GM23338 (cell line): ENCODE data around the gene ZNF787. TPM values are rescaled to one million over a fixed set of nuclear protein-coding genes. Genes with fewer than 3 reads are reported as not detected.

Experiments
- ATAC-seq: fragments of 200-7000 bp; cut with Tn5 transposase; 3 replicates; pipeline ENCODE4 v1.9.1; 2020
- DNase-seq: peaks from one replicate; pipeline ENCODE4 v3.0.0-alpha.2; 2015; ENCODE audit warnings: low spot score
- H2AFZ ChIP-seq: fragments of 200-600 bp; sonication (generic); 2 replicates; pipeline ENCODE4 v1.8.0; 2016; ENCODE audit warnings: antibody characterized with exemption, mild to moderate bottlenecking, moderate library complexity
- H3F3A ChIP-seq: fragments of 200-600 bp; sonication (generic); replicated peaks from 2 replicates; pipeline ENCODE4 v1.8.0; 2017; ENCODE audit warnings: antibody characterized with exemption, mixed run types, low read depth
- H3K27ac ChIP-seq: fragments of 200-600 bp; sonication (generic); 2 replicates; pipeline ENCODE4 v1.6.1; 2016; ENCODE audit warnings: low read depth
- H3K27me3 ChIP-seq: fragments of 200-600 bp; sonication (generic); 2 replicates; pipeline ENCODE4 v1.8.0; 2016; ENCODE audit warnings: mild to moderate bottlenecking, mixed run types, moderate library complexity; ENCODE audit not compliant: insufficient read depth
- H3K36me3 ChIP-seq: fragments of 200-600 bp; sonication (generic); 2 replicates; pipeline ENCODE4 v1.8.0; 2016; ENCODE audit warnings: mild to moderate bottlenecking; ENCODE audit not compliant: insufficient read depth
- H3K4me1 ChIP-seq: fragments of 200-600 bp; sonication (generic); 2 replicates; pipeline ENCODE4 v1.8.0; 2016; ENCODE audit warnings: mild to moderate bottlenecking, moderate library complexity; ENCODE audit not compliant: insufficient read depth
- H3K4me2 ChIP-seq: fragments of 200-600 bp; sonication (generic); 2 replicates; pipeline ENCODE4 v1.7.1; 2017; ENCODE audit warnings: mixed run types
- H3K4me3 ChIP-seq: fragments of 200-600 bp; sonication (generic); 2 replicates; pipeline ENCODE4 v1.6.1; 2016; ENCODE audit warnings: mixed run types
- H3K79me2 ChIP-seq: fragments of 200-600 bp; sonication (generic); replicated peaks from 2 replicates; pipeline ENCODE4 v1.8.0; 2017; ENCODE audit warnings: mild to moderate bottlenecking; ENCODE audit not compliant: insufficient read depth
- H3K9me2 ChIP-seq: fragments of 200-600 bp; sonication (generic); 2 replicates; pipeline ENCODE4 v1.8.0; 2017; ENCODE audit not compliant: insufficient read depth
- H4K20me1 ChIP-seq: fragments of 200-600 bp; sonication (generic); replicated peaks from 2 replicates; pipeline ENCODE4 v1.8.0; 2017; ENCODE audit warnings: mild to moderate bottlenecking; ENCODE audit not compliant: insufficient read depth
- H3K27ac Mint-ChIP-seq: 2 replicates; pipeline ENCODE4 v1.8.0; 2020; ENCODE audit warnings: inconsistent platforms, mild to moderate bottlenecking, moderate library complexity, mixed read lengths
- H3K27me3 Mint-ChIP-seq: 3 replicates; pipeline ENCODE4 v1.8.0; 2022; ENCODE audit warnings: low read depth, mild to moderate bottlenecking, moderate library complexity, mixed read lengths, inconsistent platforms; ENCODE audit not compliant: insufficient read depth, poor library complexity
- H3K36me3 Mint-ChIP-seq: 3 replicates; pipeline ENCODE4 v1.8.0; 2021; ENCODE audit warnings: low read depth, mild to moderate bottlenecking, inconsistent platforms, moderate library complexity, mixed read lengths
- H3K4me1 Mint-ChIP-seq: 3 replicates; pipeline ENCODE4 v1.8.0; 2020; ENCODE audit warnings: mild to moderate bottlenecking, inconsistent platforms, mixed read lengths
- H3K4me3 Mint-ChIP-seq: 3 replicates; pipeline ENCODE4 v1.8.0; 2021; ENCODE audit warnings: moderate library complexity, mild to moderate bottlenecking, inconsistent platforms, mixed read lengths
- H3K9me3 Mint-ChIP-seq: 3 replicates; pipeline ENCODE4 v1.8.0; 2020; ENCODE audit warnings: moderate library complexity, mild to moderate bottlenecking, inconsistent platforms, mixed read lengths
- CREB1 ChIP-seq: fragments of 250-450 bp; sonication (Bioruptor Pico); IDR thresholded peaks from 2 replicates; pipeline ENCODE4 v1.5.0; 2020; ENCODE audit warnings: low read depth, mild to moderate bottlenecking, moderate library complexity
- CTCF ChIP-seq, 2 experiments: fragments of 200-600 bp in 1 of 2; sonication (generic) in 1 of 2; conservative IDR thresholded peaks; 2 replicates each; pipeline versions ENCODE4 v1.5.1 to v1.6.1; 2016 to 2017; ENCODE audit warnings: antibody characterized with exemption in 2 of 2, low read depth in 2 of 2, mild to moderate bottlenecking in 2 of 2, moderate library complexity in 1 of 2
- ETS1 ChIP-seq: IDR thresholded peaks from 2 replicates; pipeline ENCODE4 v1.6.1; 2016; ENCODE audit warnings: antibody characterized with exemption
- EZH2 ChIP-seq: fragments of 200-600 bp; sonication (generic); IDR thresholded peaks from one replicate; pipeline ENCODE4 v1.8.0; 2017; ENCODE audit warnings: antibody characterized with exemption, mild to moderate bottlenecking, low read depth; ENCODE audit not compliant: unreplicated experiment
- EZH2phosphoT487 ChIP-seq: fragments of 200-600 bp; sonication (generic); IDR thresholded peaks from one replicate; pipeline ENCODE4 v1.8.1; 2018; ENCODE audit warnings: antibody characterized with exemption; ENCODE audit not compliant: unreplicated experiment
- JUNB ChIP-seq: IDR thresholded peaks from one replicate; pipeline ENCODE4 v1.6.1; 2016; ENCODE audit warnings: antibody characterized with exemption; ENCODE audit not compliant: unreplicated experiment
- NANOG ChIP-seq: IDR thresholded peaks from 2 replicates; pipeline ENCODE4 v1.6.1; 2016; ENCODE audit warnings: antibody characterized with exemption, borderline replicate concordance
- POLR2AphosphoS5 ChIP-seq: IDR thresholded peaks from 2 replicates; pipeline ENCODE4 v1.6.1; 2016; ENCODE audit warnings: antibody characterized with exemption, low read depth
- REST ChIP-seq: IDR thresholded peaks from one replicate; pipeline ENCODE4 v1.6.1; 2018; ENCODE audit warnings: antibody characterized with exemption; ENCODE audit not compliant: unreplicated experiment
- STAT1 ChIP-seq: IDR thresholded peaks from one replicate; pipeline ENCODE4 v1.6.1; 2016; ENCODE audit warnings: antibody characterized with exemption; ENCODE audit not compliant: unreplicated experiment
- ZNF114 ChIP-seq: fragments of 250-450 bp; sonication (Bioruptor Pico); IDR thresholded peaks from 2 replicates; pipeline ENCODE4 v1.5.0; 2020; ENCODE audit warnings: mild to moderate bottlenecking, moderate library complexity
- ZNF331 ChIP-seq: fragments of 250-450 bp; sonication (Bioruptor Pico); IDR thresholded peaks from 2 replicates; pipeline ENCODE4 v1.5.0; 2020; ENCODE audit warnings: low read depth, mild to moderate bottlenecking, moderate library complexity
- polyA plus RNA-seq: library from polyadenylated mRNA; unstranded; fragments of >200 nt; fragmentation: Nextera tagmentation; extraction: Ambion mirVana; gene quantifications from 2 replicates; pipeline ENCODE4 v1.2.1, GENCODE V29; 2016
- total RNA-seq: library from RNA; depleted of rRNA; stranded (reverse); fragments of >200 nt; shearing (Covaris generic); gene quantifications from 2 replicates; pipeline ENCODE4 v1.2.3, GENCODE V29; 2014

ZNF787 gene
- total and polyA plus RNA-seq, 2 experiments from 2014 or later = 12.5 to 44.6 TPM

- no peaks in the 10 kb centered on the region; the same call in 2 of the 3 replicates for H3K9me3 Mint-ChIP-seq
Observed at GRCh38 chr19:56131651-56132050, 10.6 kb upstream of the ZNF787 start.

GRCh38 chr19:56130006-56130405 lies 8.9 kb upstream of the ZNF787 start:
- no peaks in the 10 kb centered on the region for H3K9me2 ChIP-seq
- H3K79me2 ChIP-seq = no peaks in the 10 kb centered on the region
- Mint-ChIP-seq H3K4me3 (no peak overlapping the region), H3K9me3 (no peaks in the 10 kb centered on the region), H3K36me3 (no peaks in the 10 kb centered on the region; the same call in 2 of the 3 replicates), H3K27ac (no peak overlapping the region), H3K4me1 (peaks cover 12% of the 10 kb centered on the region), H3K27me3 (peaks cover 14% of the 10 kb centered on the region)
- no peak overlapping the region for H3K27ac ChIP-seq
- H2AFZ ChIP-seq = 0 out of 2 replicates have a peak overlapping the region, but pooled peaks have one; percentile 18
- no peak overlapping the region for H3K4me3 ChIP-seq
- H4K20me1 ChIP-seq = no peaks in the 10 kb centered on the region
- H3K36me3 ChIP-seq = no peaks in the 10 kb centered on the region
- peaks cover 4% of the 10 kb centered on the region; the same call in 1 of the 2 replicates for H3F3A ChIP-seq
- no peak overlapping the region for H3K4me2 ChIP-seq
- H3K4me1 ChIP-seq = peaks cover 7% of the 10 kb centered on the region; the same call in 1 of the 2 replicates
- no peak for ATAC-seq
- no peak for DNase-seq
- no peaks in the 10 kb centered on the region for H3K27me3 ChIP-seq
- no peak for TF ChIP-seq CTCF (conservative IDR thresholded peaks at IDR 0.05; ENCODE audit: low read depth in 2 of 2)
- TF ChIP-seq ZNF114 (CRISPR knock-in tag) = no peak
- TF ChIP-seq EZH2phosphoT487 = no peak
- TF ChIP-seq STAT1 = no peak
- no peak for TF ChIP-seq NANOG
- no peak for TF ChIP-seq EZH2
- TF ChIP-seq ETS1 = no peak
- TF ChIP-seq JUNB = no peak
- TF ChIP-seq REST = no peak
- TF ChIP-seq CREB1 = no peak
- TF ChIP-seq POLR2AphosphoS5 = no peak
- no peak for TF ChIP-seq ZNF331 (CRISPR knock-in tag)

More at GRCh38 chr19:56131651-56132050, 10.6 kb upstream of the ZNF787 start:
- H3K36me3 ChIP-seq = no peaks in the 10 kb centered on the region
- H3F3A ChIP-seq = peaks cover 15% of the 10 kb centered on the region
- H3K27ac ChIP-seq = no peak overlapping the region
- peaks cover 11% of the 10 kb centered on the region for H3K4me1 ChIP-seq
- no peaks in the 10 kb centered on the region for H4K20me1 ChIP-seq
- H3K4me3 Mint-ChIP-seq = no peak overlapping the region
- H3K9me2 ChIP-seq = no peaks in the 10 kb centered on the region
- peaks cover 19% of the 10 kb centered on the region for H3K4me1 Mint-ChIP-seq
- no peak overlapping the region for H3K27ac Mint-ChIP-seq
- H3K4me2 ChIP-seq = no peak overlapping the region
- no peaks in the 10 kb centered on the region; the same call in 2 of the 3 replicates for H3K36me3 Mint-ChIP-seq
- no peaks in the 10 kb centered on the region for H3K27me3 ChIP-seq
- peaks cover 22% of the 10 kb centered on the region for H3K27me3 Mint-ChIP-seq
- ATAC-seq (no peak), DNase-seq (no peak)
- TF ChIP-seq ZNF114 (CRISPR knock-in tag) (no peak), STAT1 (no peak), ZNF331 (CRISPR knock-in tag) (no peak)
- H3K79me2 ChIP-seq = no peaks in the 10 kb centered on the region
- no peak overlapping the region for H2AFZ ChIP-seq
- no peak overlapping the region for H3K4me3 ChIP-seq
